SHP77 treated with DMSO at 0.1 percent for 48 hours (cell line): ENCODE results near the gene TBL1X.

Experiments
- DNase-seq: peaks from one replicate; lab custom pipeline; 2025; lab: John Stamatoyannopoulos, UW

Gene TBL1X

GRCh38 chrX:9498236-9498635 is 33.4 kb downstream of the TBL1X start:
- DNase-seq, result no peak

DNA sequence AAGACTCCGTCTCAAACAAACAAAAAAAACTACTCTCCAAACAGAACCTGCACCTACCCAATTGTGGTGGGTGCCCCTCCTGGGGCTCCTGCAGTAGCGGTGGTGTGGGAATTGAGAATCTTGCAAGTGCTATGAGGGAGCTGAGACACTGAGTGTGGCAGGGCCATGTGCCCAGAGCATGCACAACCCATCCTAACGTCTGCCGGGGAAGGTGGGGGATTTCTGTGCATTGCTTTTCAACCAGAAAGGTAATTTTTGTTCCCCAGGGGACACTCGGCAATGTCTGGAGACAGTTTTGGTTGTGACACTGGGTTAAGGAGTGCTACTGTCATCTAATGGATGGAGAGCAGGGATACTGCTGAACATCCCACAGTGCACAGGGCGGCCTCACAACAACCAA is 35.7 kb downstream of the TBL1X start:
- no peak for DNase-seq

DNA sequence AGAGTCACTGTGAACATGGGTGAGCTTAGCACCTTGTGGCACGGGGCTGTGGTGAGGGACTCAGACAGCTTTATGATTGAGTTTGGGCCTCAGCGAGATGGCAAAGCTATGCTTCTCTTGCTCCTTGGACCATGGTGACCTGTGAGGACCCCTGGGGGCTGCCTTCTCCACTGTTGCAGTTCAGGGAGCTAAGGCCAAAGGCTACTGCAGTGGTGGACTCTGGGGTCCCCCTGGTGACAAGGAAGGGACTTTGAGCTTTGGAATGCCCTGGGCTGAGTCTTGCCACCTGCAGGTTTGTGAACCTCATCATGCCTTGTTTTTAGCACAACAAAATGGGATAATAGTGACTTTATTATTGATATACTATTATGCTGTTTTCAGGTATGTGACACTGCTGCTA is 36.5 kb downstream of the TBL1X start:
- DNase-seq, result no peak

DNA sequence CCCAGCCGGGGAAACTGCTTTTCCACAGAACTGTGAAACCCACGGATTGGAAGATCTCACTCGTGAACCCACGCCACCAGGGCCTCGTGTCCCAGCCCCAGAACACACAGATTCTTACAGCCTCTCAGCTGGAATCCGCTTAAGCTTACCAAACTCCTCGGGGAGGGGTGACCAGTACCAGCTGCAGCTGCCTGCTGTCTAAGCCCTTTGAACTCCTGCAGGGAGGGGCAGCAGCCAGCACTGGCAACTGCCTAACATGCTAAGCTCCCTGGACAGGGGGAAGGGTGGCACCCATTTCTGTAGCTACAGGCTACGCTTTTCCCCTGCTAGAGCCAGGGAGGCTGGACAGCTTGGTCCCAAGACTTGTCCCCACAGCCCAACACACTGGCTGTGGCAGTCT is 38.4 kb downstream of the TBL1X start:
- no peak for DNase-seq

- no peak for DNase-seq
These were observed 45.5 kb downstream of the TBL1X start for GRCh38 chrX:9510366-9510765.

DNA sequence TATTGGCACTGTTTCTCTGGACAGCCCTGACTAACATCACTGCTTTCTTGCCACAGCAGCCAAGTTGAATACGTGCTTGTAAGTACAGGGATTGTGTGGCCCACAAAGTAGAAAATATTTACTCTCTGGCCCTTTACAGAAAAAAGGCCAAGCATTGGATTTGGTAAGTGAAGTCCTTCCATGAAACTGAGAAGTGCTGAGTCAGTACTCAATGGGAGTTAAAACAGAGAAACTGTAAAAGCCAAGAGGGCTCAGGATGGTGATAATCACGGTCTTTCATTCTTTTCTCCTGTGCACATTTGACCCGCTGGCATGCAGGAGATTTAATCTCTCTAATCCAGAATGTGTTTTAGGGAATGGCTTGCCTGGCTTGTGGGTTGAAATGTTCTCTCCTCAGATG is 46.1 kb downstream of the TBL1X start:
- DNase-seq, result no peak

DNA sequence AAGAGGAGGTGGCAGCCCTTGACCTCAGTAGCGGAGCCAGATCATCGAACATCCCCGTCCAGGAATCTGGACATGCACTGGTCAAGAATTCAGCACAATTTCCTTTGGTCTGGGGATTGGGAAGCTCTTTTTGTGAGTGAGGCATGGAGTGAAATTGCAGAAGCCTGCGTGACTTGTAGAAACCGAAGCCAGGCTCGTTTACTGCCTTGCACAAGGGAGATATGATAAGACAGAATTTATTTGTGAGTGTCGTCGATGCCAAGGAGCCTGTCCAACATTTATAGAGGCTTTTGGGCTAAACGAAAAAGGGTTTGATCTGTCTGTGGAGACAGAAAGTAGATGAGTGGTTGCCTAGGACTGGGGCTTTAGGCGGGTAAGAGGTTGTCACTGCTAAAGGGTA is 50.6 kb downstream of the TBL1X start:
- DNase-seq, result no peak

- no peak for DNase-seq
These were observed 51.2 kb downstream of the TBL1X start for GRCh38 chrX:9515973-9516538.

- DNase-seq, result no peak
These were observed 51.8 kb downstream of the TBL1X start for GRCh38 chrX:9516635-9517034.

GRCh38 chrX:9518051-9518450 is 53.2 kb downstream of the TBL1X start:
- no peak for DNase-seq

DNA sequence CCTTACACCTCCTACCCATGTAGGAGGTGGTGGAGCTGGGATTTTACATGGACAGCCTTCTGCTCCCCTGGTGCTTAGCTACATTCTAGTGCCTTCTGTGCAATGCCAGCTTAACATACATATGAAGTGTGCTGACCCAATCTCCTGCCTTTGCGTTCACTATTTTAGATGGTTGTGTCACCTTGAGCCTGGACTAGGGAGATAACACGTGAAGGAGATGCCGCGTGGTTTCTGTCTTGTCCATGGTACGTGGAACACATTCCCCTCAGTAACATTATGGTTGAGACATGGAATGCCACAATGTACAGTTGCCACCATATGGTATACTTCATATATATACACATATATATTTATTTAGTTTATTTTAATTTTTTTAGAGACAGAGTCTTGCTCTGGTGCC is 54.0 kb downstream of the TBL1X start:
- no peak for DNase-seq

DNA sequence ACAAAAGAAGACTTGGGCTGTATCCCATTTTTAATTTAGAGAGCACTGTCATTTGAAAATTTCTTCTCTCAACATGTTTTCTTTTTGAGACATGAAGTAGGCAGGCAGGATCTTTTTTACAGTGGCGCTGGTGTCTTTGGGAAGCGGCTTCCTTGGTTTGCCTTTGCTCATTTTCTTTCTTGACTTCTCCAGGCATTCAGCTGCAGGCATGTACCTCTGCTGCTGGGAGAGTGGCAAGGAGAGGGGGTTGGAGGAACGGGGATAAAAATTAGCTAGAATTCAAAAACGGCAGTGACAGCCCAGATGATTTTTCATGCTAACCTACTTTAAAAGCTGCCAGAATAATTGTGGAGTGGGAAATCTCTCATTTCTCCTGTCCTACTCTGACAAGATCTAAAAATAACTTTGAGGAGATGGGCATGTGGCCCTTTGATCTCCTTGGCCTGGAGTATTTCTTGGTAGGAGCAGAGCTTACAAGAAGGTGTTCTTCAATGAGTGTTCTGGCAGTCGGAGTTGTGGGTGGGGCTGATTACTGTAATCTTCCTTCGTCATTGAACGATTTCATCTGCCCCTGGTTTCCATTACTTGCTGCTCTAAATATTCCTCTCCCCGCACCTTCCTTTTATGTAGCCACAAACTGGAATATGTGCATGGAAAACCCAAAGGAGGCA is 54.8 kb downstream of the TBL1X start:
- DNase-seq, result no peak

DNA sequence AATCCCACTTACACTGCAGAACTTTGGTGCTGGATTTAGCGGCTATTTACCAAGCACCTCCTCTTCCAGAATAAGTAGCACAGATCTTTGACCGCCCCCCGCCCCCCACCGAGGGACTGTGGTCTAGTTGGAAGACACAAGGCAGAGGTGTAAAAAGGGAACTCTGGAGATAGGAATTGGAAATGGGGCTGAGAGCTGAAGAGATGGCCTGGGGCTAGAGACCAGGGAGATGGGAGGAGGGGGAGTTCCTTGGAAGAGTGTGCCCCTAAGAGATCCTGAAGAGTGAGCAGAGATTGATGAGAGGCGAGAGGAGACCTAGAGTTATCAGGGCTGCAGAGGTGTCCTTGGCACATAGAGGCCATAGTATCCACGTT is 55.3 kb downstream of the TBL1X start:
- no peak for DNase-seq

DNA sequence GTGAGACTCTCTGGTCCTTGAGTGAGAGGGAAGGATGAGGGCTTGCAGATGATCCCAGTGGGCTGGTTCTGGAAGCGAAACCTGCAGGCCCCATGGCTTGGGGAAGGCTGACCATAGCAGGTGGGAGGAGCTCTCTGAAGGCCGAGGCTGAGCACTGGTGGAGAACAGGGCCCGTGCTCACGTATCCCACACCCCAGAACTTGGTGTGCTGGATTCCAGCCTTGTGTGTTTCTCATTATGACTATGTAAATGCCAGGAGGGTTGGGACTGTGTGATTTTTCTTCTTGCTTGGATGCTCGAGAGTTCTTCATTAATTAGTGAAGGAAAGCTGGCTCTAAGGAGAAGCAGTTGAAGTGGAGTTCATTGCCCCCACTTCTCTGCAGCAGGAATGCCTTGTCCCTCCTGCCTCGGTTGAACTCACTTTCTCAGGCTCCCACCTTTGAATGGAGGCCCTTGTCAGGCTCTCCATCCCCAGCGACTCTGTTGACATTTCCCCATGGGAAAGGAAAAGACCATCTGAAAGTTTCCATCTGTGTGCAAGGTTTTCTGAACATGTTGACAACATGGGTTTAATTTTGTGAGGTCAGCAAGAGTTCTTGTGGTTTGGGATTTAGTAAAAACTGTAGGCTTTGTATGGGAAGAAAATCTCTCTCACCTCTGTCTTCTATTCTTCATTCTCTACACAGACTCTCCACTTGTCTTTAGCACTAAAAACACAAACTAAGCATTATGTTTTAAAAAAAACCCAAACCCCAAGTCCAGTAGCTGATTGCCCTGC is 57.7 kb downstream of the TBL1X start:
- no peak for DNase-seq

DNA sequence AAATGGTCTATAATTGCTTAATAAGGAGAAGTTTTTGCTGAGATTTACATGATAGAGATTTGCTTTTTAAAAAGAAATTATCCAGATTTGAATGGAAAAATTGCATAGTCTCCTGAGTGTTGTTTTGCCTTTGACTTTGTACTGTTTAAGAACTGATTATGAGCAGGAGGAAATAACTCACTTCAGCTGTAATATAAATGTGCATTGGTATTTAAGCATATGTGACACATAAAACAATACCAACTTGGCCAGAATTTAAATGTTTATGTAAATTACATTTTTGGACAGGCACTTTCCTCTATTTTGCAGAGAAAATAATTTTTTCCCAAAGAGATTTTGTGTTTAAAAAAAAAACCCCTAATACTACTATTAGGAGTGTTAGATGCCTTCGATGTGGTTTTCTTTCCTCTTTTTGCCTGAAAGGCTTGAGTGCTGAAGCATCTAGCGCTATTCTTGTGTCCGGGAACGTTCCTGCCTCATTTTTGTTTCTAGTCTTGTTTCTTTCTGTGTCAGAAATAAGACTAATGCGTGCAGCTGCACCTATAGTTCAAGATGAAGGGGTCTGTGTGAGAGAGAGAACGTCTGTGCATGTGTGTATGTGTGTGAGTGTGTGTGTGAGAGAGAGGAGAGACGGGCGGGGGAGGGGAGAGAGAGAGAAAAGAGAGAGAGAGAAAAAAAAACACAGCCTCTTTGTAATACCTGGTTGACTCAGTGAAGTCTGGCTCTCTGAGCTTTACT is 60.8 kb downstream of the TBL1X start:
- DNase-seq, result no peak

DNA sequence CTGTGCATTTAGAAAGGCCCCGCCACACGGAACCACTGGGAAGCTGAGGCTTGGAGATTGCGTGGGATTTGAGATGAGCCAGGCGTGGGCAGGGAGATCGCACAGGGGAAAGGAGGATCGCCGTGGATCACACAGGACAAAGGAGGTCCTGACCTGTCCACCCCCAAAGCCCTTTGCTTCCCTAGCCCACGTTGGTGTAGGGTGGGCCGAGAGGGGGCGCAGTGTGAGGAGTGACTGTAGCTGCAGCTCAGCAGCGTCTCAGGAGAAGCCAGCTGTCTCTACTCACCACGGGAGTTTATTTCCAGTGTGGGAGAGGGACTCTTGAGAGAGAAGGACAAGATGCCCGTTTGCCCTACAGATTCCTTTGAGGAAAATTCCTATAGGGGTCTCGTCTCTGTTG is 62.1 kb downstream of the TBL1X start:
- DNase-seq, result no peak

DNA sequence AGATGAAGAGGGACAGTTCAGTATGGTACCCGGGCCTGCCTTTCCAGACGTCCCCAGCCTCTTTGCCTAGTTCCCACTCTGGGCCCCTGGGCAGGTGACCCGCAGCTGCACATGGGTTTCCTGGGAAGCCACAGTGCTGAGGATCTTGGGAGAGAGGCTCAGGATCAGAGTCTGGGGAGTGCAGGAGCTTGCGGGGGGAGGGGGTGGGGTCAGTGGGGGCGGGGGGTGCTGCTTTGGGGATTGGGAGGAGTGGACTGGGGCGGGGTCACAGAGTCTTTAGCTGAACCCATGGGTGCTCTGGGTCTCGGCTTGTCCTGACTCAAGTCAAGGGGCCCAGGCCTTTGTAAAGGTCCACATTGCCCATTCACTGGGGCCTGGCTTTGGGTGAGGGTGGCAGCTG is 63.6 kb downstream of the TBL1X start:
- DNase-seq, result no peak

DNA sequence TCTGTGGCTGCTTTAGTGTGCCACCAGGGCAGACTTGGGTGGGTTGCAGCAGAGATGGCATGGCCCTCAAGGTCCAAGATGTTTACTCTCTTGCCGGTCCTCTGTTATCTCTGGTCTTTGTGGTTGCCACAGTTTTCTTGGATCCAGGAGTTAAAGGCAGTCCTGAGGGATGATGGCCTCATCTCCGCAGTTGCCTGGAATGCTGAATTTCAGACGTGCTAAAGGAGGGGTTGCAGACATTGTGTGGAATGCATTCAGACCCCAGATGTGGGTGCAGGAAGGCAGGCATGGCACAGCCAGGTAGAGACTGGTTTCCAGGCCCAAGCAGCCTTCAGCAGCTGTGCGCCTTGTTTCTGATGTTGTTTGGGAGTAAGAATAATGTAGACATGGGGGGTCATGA is 64.4 kb downstream of the TBL1X start:
- no peak for DNase-seq

- DNase-seq, result peak; percentile 36
These were observed 66.0 kb downstream of the TBL1X start for GRCh38 chrX:9530848-9531274.

DNA sequence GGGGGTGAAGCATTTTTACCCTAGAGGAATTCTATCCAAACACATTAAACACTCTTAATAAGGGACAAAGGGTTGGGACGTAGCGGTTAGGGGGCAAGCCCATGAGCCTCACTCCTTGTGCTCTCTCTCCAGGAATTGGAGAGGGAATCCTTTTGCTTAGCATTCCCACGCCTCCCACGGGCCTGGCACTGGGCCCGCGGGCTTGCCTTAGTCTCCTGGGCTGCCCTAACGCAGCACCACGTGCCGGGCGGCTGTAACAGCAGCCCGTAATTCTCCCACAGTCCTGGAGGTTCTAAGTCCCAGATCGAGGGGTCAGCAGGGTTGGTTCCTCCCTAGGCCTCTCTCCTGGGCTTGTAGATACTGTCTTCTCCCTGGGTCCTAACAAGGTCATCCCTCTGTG is 67.5 kb downstream of the TBL1X start:
- no peak for DNase-seq

DNA sequence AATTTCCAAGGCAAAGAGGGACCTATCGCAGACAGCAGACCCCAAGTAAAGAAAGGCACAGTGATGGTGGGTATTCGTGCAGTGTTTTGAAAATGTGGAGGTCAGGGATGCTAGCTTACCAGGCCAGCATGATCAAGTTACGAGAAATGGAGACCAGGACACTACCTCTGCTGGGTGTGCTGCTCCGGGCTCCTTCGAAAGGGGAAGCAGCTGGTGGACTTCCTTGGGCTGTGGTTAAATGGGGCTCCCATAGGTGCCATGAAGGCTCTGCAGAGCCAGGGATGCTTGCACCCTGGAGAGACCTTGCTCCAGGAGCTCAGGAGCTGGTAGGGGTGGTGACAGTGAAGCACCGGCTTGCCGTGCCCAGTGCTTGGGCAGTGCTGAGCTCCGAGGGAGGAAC is 68.8 kb downstream of the TBL1X start:
- DNase-seq, result no peak

DNA sequence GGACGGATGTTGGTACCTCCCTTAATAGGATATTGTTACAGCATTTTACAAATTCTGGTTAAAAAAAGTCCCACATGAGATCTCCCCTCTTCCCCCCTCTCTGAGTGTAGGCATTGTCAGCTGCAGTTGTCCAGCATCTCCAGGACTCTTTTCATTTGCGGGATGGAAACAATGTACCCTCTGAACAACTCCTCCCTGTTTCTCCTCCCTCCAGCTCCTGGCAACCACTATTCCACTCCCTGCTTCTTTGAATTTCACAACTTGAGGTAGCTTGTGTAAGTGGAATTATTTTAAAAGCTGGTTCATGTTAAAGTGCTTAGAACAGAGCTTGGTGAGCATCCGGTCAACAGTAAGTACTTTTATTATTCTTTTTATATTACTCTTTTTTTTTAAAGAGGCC is 69.8 kb downstream of the TBL1X start:
- DNase-seq, result no peak

DNA sequence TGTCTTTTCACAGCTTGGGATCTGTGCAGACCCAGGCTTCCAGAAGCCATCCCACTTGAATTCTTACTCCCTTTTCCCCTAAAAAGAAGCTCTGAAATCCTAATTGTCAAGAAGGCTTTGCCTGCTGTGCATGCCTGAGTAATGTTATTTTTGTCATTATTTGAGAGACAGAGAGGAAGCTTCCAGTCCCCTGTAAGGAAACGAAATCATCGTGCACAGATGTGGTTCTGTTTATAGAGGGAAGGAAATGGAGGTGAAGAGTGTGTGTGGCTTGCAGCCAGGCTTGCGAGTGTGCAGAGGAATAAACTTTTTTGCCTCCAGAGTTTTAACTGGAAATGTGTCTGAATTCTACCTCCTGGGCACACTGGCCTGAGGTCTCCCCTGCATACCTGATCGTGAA is 70.2 kb downstream of the TBL1X start:
- no peak for DNase-seq
